Endothelial cell of umbilical vein (primary cell): ENCODE data around the gene MUC5AC. TPM values are rescaled to one million over a fixed set of nuclear protein-coding genes. Genes with fewer than 3 reads are reported as not detected.

ENCODE experiments used
- BruUV-seq: library from RNA; stranded (reverse); fragments of 400-500 nt; replicated peaks from 2 replicates; lab custom pipeline; 2021; lab: Mats Ljungman, UMichigan
- CTCF ChIA-PET: fragments of 300-600, 350-600 bp; sonication (Branson Sonifier 250); formaldehyde crosslinking; loops from one replicate; lab custom pipeline; 2021; ENCODE audit warnings: antibody characterized with exemption, inconsistent platforms; lab: Charles Lee
- POLR2A ChIA-PET: fragments of 300-600, 350-600 bp; sonication (Branson Sonifier 250); formaldehyde crosslinking; loops from one replicate; lab custom pipeline; 2021; ENCODE audit warnings: antibody characterized with exemption, inconsistent platforms; lab: Charles Lee
- DNase-seq: peaks from one replicate; pipeline ENCODE4 v3.0.0-alpha.2; 2011; ENCODE audit warnings: low read depth, low spot score
- FAIRE-seq: peaks from 2 replicates; lab custom pipeline; 2011; peaks lifted over from hg19 to GRCh38; lab: Jason Lieb, UNC
- H2AFZ ChIP-seq: 2 replicates; pipeline ENCODE4 v1.6.0; 2012; ENCODE audit warnings: low read depth, low read length, control low read depth, inconsistent platforms
- H3K27ac ChIP-seq: 2 replicates; pipeline ENCODE4 v1.5.1; 2011; ENCODE audit warnings: low read depth, mild to moderate bottlenecking, control low read depth, low read length, moderate library complexity; ENCODE audit not compliant: insufficient read depth
- H3K27me3 ChIP-seq, 2 experiments: 2 replicates each; pipeline versions ENCODE4 v1.6.0 to v1.6.1; 2011; ENCODE audit warnings: low read length in 2 of 2, mixed read lengths in 1 of 2; ENCODE audit not compliant: control insufficient read depth in 2 of 2, insufficient read depth in 2 of 2
- H3K36me3 ChIP-seq, 2 experiments: 2 replicates in 1 of 2; 3 replicates in 1 of 2; pipeline ENCODE4 v1.5.1; 2011; ENCODE audit warnings: low read length in 2 of 2, mild to moderate bottlenecking in 1 of 2, moderate library complexity in 1 of 2; ENCODE audit not compliant: control insufficient read depth in 2 of 2, insufficient read depth in 2 of 2; ENCODE audit errors: extremely low read depth in 1 of 2
- H3K4me1 ChIP-seq: 3 replicates; pipeline ENCODE4 v1.5.1; 2011; ENCODE audit warnings: mild to moderate bottlenecking, low read length; ENCODE audit not compliant: control insufficient read depth, insufficient read depth; ENCODE audit errors: extremely low read depth
- H3K4me2 ChIP-seq: 2 replicates; pipeline ENCODE4 v1.6.1; 2011; ENCODE audit warnings: low read length, control low read depth, mixed read lengths; ENCODE audit not compliant: insufficient read depth
- H3K4me3 ChIP-seq, 3 experiments: fragments of 200-600 bp in 1 of 3; sonication (generic), shearing (Covaris generic) in 1 of 3; replicated peaks in 1 of 3; 2 replicates each; pipeline ENCODE4 v1.5.1; 2011 to 2016; ENCODE audit warnings: control low read depth in 3 of 3, low read length in 3 of 3, mild to moderate bottlenecking in 2 of 3, inconsistent platforms in 1 of 3, low read depth in 1 of 3, moderate library complexity in 1 of 3; ENCODE audit not compliant: insufficient read depth in 1 of 3
- H3K79me2 ChIP-seq: 2 replicates; pipeline ENCODE4 v1.6.0; 2012; ENCODE audit warnings: low read length, inconsistent platforms; ENCODE audit not compliant: control insufficient read depth, insufficient read depth
- H3K9ac ChIP-seq: replicated peaks from 2 replicates; pipeline ENCODE3; 2011; ENCODE audit warnings: low read length, control low read depth; ENCODE audit not compliant: insufficient read depth; ENCODE audit errors: extremely low read depth
- H3K9me1 ChIP-seq: replicated peaks from 3 replicates; pipeline ENCODE4 v1.6.0; 2011; ENCODE audit warnings: mild to moderate bottlenecking, low read length; ENCODE audit not compliant: control insufficient read depth, insufficient read depth; ENCODE audit errors: extremely low read depth
- H3K9me3 ChIP-seq: replicated peaks from 2 replicates; pipeline ENCODE4 v1.5.1; 2012; ENCODE audit warnings: low read length, inconsistent platforms; ENCODE audit not compliant: control insufficient read depth, insufficient read depth
- H4K20me1 ChIP-seq: replicated peaks from 2 replicates; pipeline ENCODE3; 2011; ENCODE audit warnings: mild to moderate bottlenecking, low read length; ENCODE audit not compliant: control insufficient read depth, insufficient read depth; ENCODE audit errors: extremely low read depth
- EZH2 ChIP-seq: IDR thresholded peaks from 2 replicates; pipeline ENCODE4 v1.6.1; 2012; ENCODE audit warnings: borderline replicate concordance, low read depth, mild to moderate bottlenecking, moderate library complexity, low read length, inconsistent platforms; ENCODE audit not compliant: severe bottlenecking
- FOS ChIP-seq: IDR thresholded peaks from 2 replicates; pipeline ENCODE4 v1.6.1; 2011; ENCODE audit warnings: mild to moderate bottlenecking, low read length, moderate library complexity, borderline replicate concordance; ENCODE audit not compliant: insufficient read depth
- GATA2 ChIP-seq: IDR thresholded peaks from 2 replicates; pipeline ENCODE4 v1.7.0; 2011; ENCODE audit warnings: low read depth, mild to moderate bottlenecking, moderate library complexity, mixed read lengths, low read length; ENCODE audit not compliant: insufficient read length, insufficient read depth
- POLR2A ChIP-seq: IDR thresholded peaks from 2 replicates; pipeline ENCODE4 v1.6.1; 2012; ENCODE audit warnings: low read depth, mild to moderate bottlenecking, control low read depth, low read length
- POLR2AphosphoS5 ChIP-seq: IDR thresholded peaks from 2 replicates; pipeline ENCODE4 v1.6.1; 2012; ENCODE audit warnings: low read depth, mild to moderate bottlenecking, control low read depth, low read length, moderate library complexity; ENCODE audit not compliant: insufficient read depth
- dilution Hi-C: fragments of 300-500 bp; cut with MboI; formaldehyde crosslinking; loops from one replicate; pipeline ENCODE4 v1.15.0; 2019; ENCODE audit warnings: low sequenced_read_pairs; ENCODE audit not compliant: extremely low pct_ligation_motif_present
- intact Hi-C: fragments of 100-400 bp; cut with micrococcal nuclease; formaldehyde crosslinking; loops from one replicate; pipeline ENCODE4 v1.10.0; 2022
- polyA plus RNA-seq, 4 experiments: library from polyadenylated mRNA; depleted of rRNA in 3 of 4; stranded (reverse) in 3 of 4; unstranded in 1 of 4; fragments of >200 nt; gene quantifications; 2 replicates each; pipeline versions ENCODE4 v1.2.1 to v1.2.3, GENCODE V29; 2011 to 2012; ENCODE audit warnings: missing spikeins in 1 of 4
- total RNA-seq: library from RNA; stranded (reverse); gene quantifications from 2 replicates; pipeline ENCODE4 v1.2.3, GENCODE V29; 2021
- TF ChIP-seq, protein P1 (sequence below), 2 donors: IDR thresholded peaks; 1 replicate in 1 of 2; 2 replicates in 1 of 2; pipeline ENCODE4 v1.5.1; 2011; ENCODE audit warnings: low read length in 2 of 2, mild to moderate bottlenecking in 2 of 2, moderate library complexity in 2 of 2, control low read depth in 1 of 2, inconsistent platforms in 1 of 2, low read depth in 1 of 2; ENCODE audit not compliant: insufficient read depth in 1 of 2; ENCODE audit errors: extremely low read depth in 1 of 2

MUC5AC gene
- total and polyA plus RNA-seq, 2 donors (not counting 3 experiments of a cell fraction or from before 2014, with no cell fraction given): not detected

- Histone ChIP-seq H3K4me1 (peaks cover 4% of the 10 kb centered on the region), H3K9me1 (no peaks in the 10 kb centered on the region), H3K4me2 (no peak overlapping the region), H3K27me3 (no peaks in the 10 kb centered on the region), H4K20me1 (no peaks in the 10 kb centered on the region), H3K36me3 (no peaks in the 10 kb centered on the region), H3K4me3 (no peak overlapping the region), H3K9ac (no peak overlapping the region), H3K79me2 (no peaks in the 10 kb centered on the region), H3K9me3 (no peaks in the 10 kb centered on the region), H2AFZ (no peak overlapping the region), H3K27ac (no peak overlapping the region)
- POLR2A ChIA-PET: no interaction called here
- dilution Hi-C loops: no loop called here
- DNase-seq (no peak), FAIRE-seq (no peak)
- CTCF ChIA-PET: no interaction called here
- intact Hi-C loops: no loop called here
- BruUV-seq: no TSS peak
- TF ChIP-seq, protein P1, sequence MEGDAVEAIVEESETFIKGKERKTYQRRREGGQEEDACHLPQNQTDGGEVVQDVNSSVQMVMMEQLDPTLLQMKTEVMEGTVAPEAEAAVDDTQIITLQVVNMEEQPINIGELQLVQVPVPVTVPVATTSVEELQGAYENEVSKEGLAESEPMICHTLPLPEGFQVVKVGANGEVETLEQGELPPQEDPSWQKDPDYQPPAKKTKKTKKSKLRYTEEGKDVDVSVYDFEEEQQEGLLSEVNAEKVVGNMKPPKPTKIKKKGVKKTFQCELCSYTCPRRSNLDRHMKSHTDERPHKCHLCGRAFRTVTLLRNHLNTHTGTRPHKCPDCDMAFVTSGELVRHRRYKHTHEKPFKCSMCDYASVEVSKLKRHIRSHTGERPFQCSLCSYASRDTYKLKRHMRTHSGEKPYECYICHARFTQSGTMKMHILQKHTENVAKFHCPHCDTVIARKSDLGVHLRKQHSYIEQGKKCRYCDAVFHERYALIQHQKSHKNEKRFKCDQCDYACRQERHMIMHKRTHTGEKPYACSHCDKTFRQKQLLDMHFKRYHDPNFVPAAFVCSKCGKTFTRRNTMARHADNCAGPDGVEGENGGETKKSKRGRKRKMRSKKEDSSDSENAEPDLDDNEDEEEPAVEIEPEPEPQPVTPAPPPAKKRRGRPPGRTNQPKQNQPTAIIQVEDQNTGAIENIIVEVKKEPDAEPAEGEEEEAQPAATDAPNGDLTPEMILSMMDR (IDR thresholded peaks at IDR 0.05; ENCODE audit: extremely low read depth in 1 of 2, insufficient read depth in 1 of 2, low read depth in 1 of 2, low read length in 2 of 2): no peak
- TF ChIP-seq POLR2AphosphoS5: no peak
- TF ChIP-seq GATA2: no peak
- no peak for TF ChIP-seq POLR2A
- no peak for TF ChIP-seq EZH2
- no peak for TF ChIP-seq FOS
Measured at GRCh38 chr11:1150116-1150515, 7.6 kb upstream of the MUC5AC start.
